ENCODE results near the gene CCDC83.

GRCh38 chr11:85889108-85889507 is 33.9 kb downstream of the CCDC83 start:
- TF ChIP-seq GATA3 (IDR thresholded peaks at IDR 0.05; ENCODE audit: low read depth, low read length) (no peak), GATA2 (IDR thresholded peaks at IDR 0.05; ENCODE audit: low read depth, low read length) (no peak)
